Measurements from ENCODE around the gene KCNK10.

- TF ChIP-seq, protein P1, sequence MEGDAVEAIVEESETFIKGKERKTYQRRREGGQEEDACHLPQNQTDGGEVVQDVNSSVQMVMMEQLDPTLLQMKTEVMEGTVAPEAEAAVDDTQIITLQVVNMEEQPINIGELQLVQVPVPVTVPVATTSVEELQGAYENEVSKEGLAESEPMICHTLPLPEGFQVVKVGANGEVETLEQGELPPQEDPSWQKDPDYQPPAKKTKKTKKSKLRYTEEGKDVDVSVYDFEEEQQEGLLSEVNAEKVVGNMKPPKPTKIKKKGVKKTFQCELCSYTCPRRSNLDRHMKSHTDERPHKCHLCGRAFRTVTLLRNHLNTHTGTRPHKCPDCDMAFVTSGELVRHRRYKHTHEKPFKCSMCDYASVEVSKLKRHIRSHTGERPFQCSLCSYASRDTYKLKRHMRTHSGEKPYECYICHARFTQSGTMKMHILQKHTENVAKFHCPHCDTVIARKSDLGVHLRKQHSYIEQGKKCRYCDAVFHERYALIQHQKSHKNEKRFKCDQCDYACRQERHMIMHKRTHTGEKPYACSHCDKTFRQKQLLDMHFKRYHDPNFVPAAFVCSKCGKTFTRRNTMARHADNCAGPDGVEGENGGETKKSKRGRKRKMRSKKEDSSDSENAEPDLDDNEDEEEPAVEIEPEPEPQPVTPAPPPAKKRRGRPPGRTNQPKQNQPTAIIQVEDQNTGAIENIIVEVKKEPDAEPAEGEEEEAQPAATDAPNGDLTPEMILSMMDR (IDR thresholded peaks at IDR 0.05), result no peak
- TF ChIP-seq POLR2A (IDR thresholded peaks at IDR 0.05; ENCODE audit: low read length), result no peak
- TF ChIP-seq PHF8 (IDR thresholded peaks at IDR 0.05; ENCODE audit: borderline replicate concordance, low read depth), result no peak
- TF ChIP-seq RCOR1 (IDR thresholded peaks at IDR 0.05; ENCODE audit: low read depth, low read length), result no peak
- no peak for TF ChIP-seq EP300 (IDR thresholded peaks at IDR 0.05)
- no peak for TF ChIP-seq REST (IDR thresholded peaks at IDR 0.05)
- TF ChIP-seq E2F6 (IDR thresholded peaks at IDR 0.05; ENCODE audit: borderline replicate concordance, low read depth), result no peak
- TF ChIP-seq CEBPB (IDR thresholded peaks at IDR 0.05), result no peak
- no peak for TF ChIP-seq RFX5 (IDR thresholded peaks at IDR 0.05)
- TF ChIP-seq PBX3 (IDR thresholded peaks at IDR 0.05), result no peak
Observed at GRCh38 chr14:88209273-88209672, 113.8 kb downstream of the KCNK10 start.
